SH-SY5Y (cell line): Measurements from ENCODE around the gene KIF5C.

Source experiments
- GATA2 ChIP-seq: IDR thresholded peaks from 2 replicates; pipeline ENCODE4 v1.6.1; 2011; ENCODE audit warnings: mild to moderate bottlenecking, low read depth, low read length
- GATA3 ChIP-seq: IDR thresholded peaks from 2 replicates; pipeline ENCODE4 v1.6.1; 2011; ENCODE audit warnings: low read depth, mild to moderate bottlenecking, low read length, moderate library complexity

DNA sequence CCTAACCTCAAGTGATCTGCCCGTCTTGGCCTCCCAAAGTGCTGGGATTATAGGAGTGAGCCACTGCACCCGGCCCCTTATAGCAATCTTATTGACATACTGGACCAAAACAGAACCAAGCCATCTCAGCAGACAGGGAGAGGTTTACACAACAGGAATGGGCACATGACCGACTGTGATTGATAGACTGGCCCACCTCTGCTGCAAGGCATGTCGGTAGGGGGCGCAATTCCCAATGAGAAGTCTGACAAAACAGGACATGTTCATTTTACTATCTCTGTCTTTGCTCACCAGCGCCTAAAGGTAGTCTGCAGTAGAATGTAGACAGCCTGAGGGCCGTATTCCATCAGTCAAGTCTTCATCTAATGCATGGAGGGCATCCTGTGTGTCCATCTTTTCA lies 165.4 kb downstream of the KIF5C start:
- no peak for TF ChIP-seq GATA3
- TF ChIP-seq GATA2: no peak
